ENCODE results near the gene SERHL2.
A peak's percentile ranks its signal among the peaks of the same experiment; 100 is the strongest.

SERHL2 gene

GRCh38 chr22:42612336-42612735, 58.6 kb downstream of the SERHL2 start:
- TF ChIP-seq EZH2phosphoT487 (conservative IDR thresholded peaks at IDR 0.05; ENCODE audit: low read length) (no peak), CTCF (IDR thresholded peaks at IDR 0.05; ENCODE audit: insufficient read depth, low read length, poor library complexity, severe bottlenecking) (no peak)
- H3K9ac ChIP-seq (ENCODE audit: low read length), result 0 out of 2 replicates have a peak overlapping the region, but pooled peaks have one; percentile 80

GRCh38 chr22:42613872-42614301, 60.1 kb downstream of the SERHL2 start:
- H3K4me3 ChIP-seq (ENCODE audit: insufficient read depth, low read length, poor library complexity, severe bottlenecking), result peak overlapping the region; percentile 56
- peak overlapping the region; percentile 80 for H3K9ac ChIP-seq (ENCODE audit: low read length)
- no peaks in the 10 kb centered on the region for H3K9me2 ChIP-seq (replicated peaks; ENCODE audit: insufficient read depth, low read length)
- peaks cover 53% of the 10 kb centered on the region for H3K79me2 ChIP-seq (ENCODE audit: insufficient read depth, low read length)
- H3K27me3 ChIP-seq (ENCODE audit: low read length), result no peaks in the 10 kb centered on the region
- H2AFZ ChIP-seq (ENCODE audit: low read depth, low read length, severe bottlenecking), result no peak overlapping the region
- H3F3A ChIP-seq (ENCODE audit: insufficient read depth), result peaks cover 15% of the 10 kb centered on the region
- H3K27ac ChIP-seq (ENCODE audit: low read depth, low read length), result peak overlapping the region; percentile 90
- peak overlapping the region; percentile 66 for H3K4me2 ChIP-seq (ENCODE audit: low read depth, low read length, poor library complexity, severe bottlenecking)
- TF ChIP-seq CTCF (IDR thresholded peaks at IDR 0.05; ENCODE audit: insufficient read depth, low read length, poor library complexity, severe bottlenecking) (no peak), EZH2phosphoT487 (conservative IDR thresholded peaks at IDR 0.05; ENCODE audit: low read length) (no peak)
- H3K9me3 ChIP-seq (ENCODE audit: insufficient read depth, low read length), result no peaks in the 10 kb centered on the region
- peaks cover 6% of the 10 kb centered on the region for H4K20me1 ChIP-seq (ENCODE audit: low read depth, low read length)
- peaks cover 7% of the 10 kb centered on the region; the same call in 1 of the 2 replicates for H3K36me3 ChIP-seq (ENCODE audit: low read length)

More at GRCh38 chr22:42612336-42612735, 58.6 kb downstream of the SERHL2 start:
- Histone ChIP-seq H3K79me2 (ENCODE audit: insufficient read depth, low read length) (peaks cover 65% of the 10 kb centered on the region), H3K36me3 (ENCODE audit: low read length) (peaks cover 7% of the 10 kb centered on the region; the same call in 1 of the 2 replicates), H3K9me3 (ENCODE audit: insufficient read depth, low read length) (no peaks in the 10 kb centered on the region), H3K9me2 (replicated peaks; ENCODE audit: insufficient read depth, low read length) (no peaks in the 10 kb centered on the region), H3K27ac (ENCODE audit: low read depth, low read length) (no peak overlapping the region), H3K27me3 (ENCODE audit: low read length) (no peaks in the 10 kb centered on the region), H3K4me3 (ENCODE audit: insufficient read depth, low read length, poor library complexity, severe bottlenecking) (no peak overlapping the region), H3K4me2 (ENCODE audit: low read depth, low read length, poor library complexity, severe bottlenecking) (no peak overlapping the region), H3F3A (ENCODE audit: insufficient read depth) (peaks cover 15% of the 10 kb centered on the region), H2AFZ (ENCODE audit: low read depth, low read length, severe bottlenecking) (no peak overlapping the region), H4K20me1 (ENCODE audit: low read depth, low read length) (peaks cover 6% of the 10 kb centered on the region)

- Histone ChIP-seq H3K9ac (ENCODE audit: low read length) (peak within 1 kb of the TSS; percentile 80), H3K36me3 (ENCODE audit: low read length) (peaks cover 7% of the 10 kb centered on the region; the same call in 1 of the 2 replicates), H3K9me2 (replicated peaks; ENCODE audit: insufficient read depth, low read length) (no peaks in the 10 kb centered on the region), H3F3A (ENCODE audit: insufficient read depth) (peaks cover 15% of the 10 kb centered on the region), H3K4me2 (ENCODE audit: low read depth, low read length, poor library complexity, severe bottlenecking) (peak within 1 kb of the TSS; percentile 66), H4K20me1 (ENCODE audit: low read depth, low read length) (peaks cover 6% of the 10 kb centered on the region), H3K9me3 (ENCODE audit: insufficient read depth, low read length) (no peaks in the 10 kb centered on the region), H3K79me2 (ENCODE audit: insufficient read depth, low read length) (peaks cover 47% of the 10 kb centered on the region), H2AFZ (ENCODE audit: low read depth, low read length, severe bottlenecking) (no peak within 1 kb of the TSS), H3K4me3 (ENCODE audit: insufficient read depth, low read length, poor library complexity, severe bottlenecking) (peak within 1 kb of the TSS; percentile 56), H3K27me3 (ENCODE audit: low read length) (no peaks in the 10 kb centered on the region), H3K27ac (ENCODE audit: low read depth, low read length) (peak within 1 kb of the TSS; percentile 90)
- TF ChIP-seq EZH2phosphoT487 (conservative IDR thresholded peaks at IDR 0.05; ENCODE audit: low read length) (no peak), CTCF (IDR thresholded peaks at IDR 0.05; ENCODE audit: insufficient read depth, low read length, poor library complexity, severe bottlenecking) (no peak)
Measured at GRCh38 chr22:42614312-42615091, 60.7 kb downstream of the SERHL2 start, which contains the start of gene POLDIP3. TSS of gene POLDIP3 (minus strand) at chr22:42614883. CDS start at chr22:42614857, 26 bp downstream.

All from SU-DHL-6 (cell line).